ENCODE data around the gene C10orf143.
"Not testable (repeated sequence)": the region's sequence is repeated elsewhere in the genome, so short reads cannot be mapped to it uniquely, and the experiment has no call there.

Gene C10orf143

GRCh38 chr10:130128922-130129321, 18.3 kb upstream of the C10orf143 start:
- H3K4me3 ChIP-seq (ENCODE audit: low read depth, low read length) = no peak overlapping the region
- no peak for DNase-seq (ENCODE audit: low read depth)
- TF ChIP-seq CTCF (IDR thresholded peaks at IDR 0.05; ENCODE audit: control insufficient read depth, extremely low read depth, insufficient read depth) = no peak

- no peak overlapping the region for H3K4me3 ChIP-seq (ENCODE audit: low read depth, low read length)
- no peak for DNase-seq (ENCODE audit: low read depth)
- no peak for TF ChIP-seq CTCF (IDR thresholded peaks at IDR 0.05; ENCODE audit: control insufficient read depth, extremely low read depth, insufficient read depth)
Observed at GRCh38 chr10:130128062-130128781, 17.6 kb upstream of the C10orf143 start.

GRCh38 chr10:130127364-130128061, 16.9 kb upstream of the C10orf143 start:
- no peak overlapping the region for H3K4me3 ChIP-seq (ENCODE audit: low read depth, low read length)
- DNase-seq (ENCODE audit: low read depth) = peak; percentile 77

GRCh38 chr10:130121486-130122079, 11.0 kb upstream of the C10orf143 start:
- TF ChIP-seq CTCF (IDR thresholded peaks at IDR 0.05; ENCODE audit: control insufficient read depth, extremely low read depth, insufficient read depth) = no peak
- no peak for DNase-seq (ENCODE audit: low read depth)
- no peak overlapping the region for H3K4me3 ChIP-seq (ENCODE audit: low read depth, low read length)

More at GRCh38 chr10:130127364-130128061, 16.9 kb upstream of the C10orf143 start:
- TF ChIP-seq CTCF (IDR thresholded peaks at IDR 0.05; ENCODE audit: control insufficient read depth, extremely low read depth, insufficient read depth) = peak; percentile 93

GRCh38 chr10:130117535-130117934, 6.9 kb upstream of the C10orf143 start:
- not testable (repeated sequence) for DNase-seq (ENCODE audit: low read depth); H3K4me3 ChIP-seq (ENCODE audit: low read depth, low read length)

GRCh38 chr10:130116942-130117341, 6.3 kb upstream of the C10orf143 start:
- H3K4me3 ChIP-seq (ENCODE audit: low read depth, low read length); DNase-seq (ENCODE audit: low read depth): not testable (repeated sequence)

GRCh38 chr10:130112821-130113220, 2.2 kb upstream of the C10orf143 start:
- TF ChIP-seq CTCF (IDR thresholded peaks at IDR 0.05; ENCODE audit: control insufficient read depth, extremely low read depth, insufficient read depth) = no peak
- no peak overlapping the region for H3K4me3 ChIP-seq (ENCODE audit: low read depth, low read length)
- DNase-seq (ENCODE audit: low read depth) = no peak
